NCI-H748 (cell line): ENCODE data around the gene PF4V1.

Experiments
- DNase-seq: peaks from one replicate; lab custom pipeline; 2025; ENCODE audit not compliant: unreplicated experiment; lab: John Stamatoyannopoulos, UW

Gene PF4V1

DNA sequence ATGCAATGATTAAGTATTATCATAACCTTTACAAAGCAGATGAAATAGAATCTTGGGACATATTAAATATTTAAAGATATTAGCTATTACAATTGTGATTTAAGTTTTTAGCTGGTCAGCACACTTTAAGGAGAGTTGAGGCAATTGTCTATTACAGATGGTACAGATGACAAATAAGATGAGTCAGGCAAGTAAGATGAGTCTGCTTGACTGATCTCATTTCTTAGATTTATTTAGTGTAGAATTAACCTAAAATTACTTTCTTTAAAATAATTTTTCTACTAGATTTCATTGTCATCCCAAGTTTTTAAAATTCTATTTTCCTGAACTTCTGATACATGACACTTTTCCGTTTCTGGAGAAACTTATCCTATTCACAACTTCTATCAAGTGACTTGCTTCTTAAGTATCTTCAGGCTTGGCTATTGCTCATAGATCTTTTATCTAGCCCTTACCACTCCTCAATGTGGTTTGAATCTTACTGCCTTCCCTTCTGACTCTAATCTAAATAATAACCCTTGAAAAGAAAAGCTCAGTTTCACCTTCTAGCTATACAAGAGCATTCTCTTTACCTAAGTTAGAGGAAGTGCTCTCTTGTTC, 49.0 kb downstream of the PF4V1 start:
- DNase-seq, result no peak

DNA sequence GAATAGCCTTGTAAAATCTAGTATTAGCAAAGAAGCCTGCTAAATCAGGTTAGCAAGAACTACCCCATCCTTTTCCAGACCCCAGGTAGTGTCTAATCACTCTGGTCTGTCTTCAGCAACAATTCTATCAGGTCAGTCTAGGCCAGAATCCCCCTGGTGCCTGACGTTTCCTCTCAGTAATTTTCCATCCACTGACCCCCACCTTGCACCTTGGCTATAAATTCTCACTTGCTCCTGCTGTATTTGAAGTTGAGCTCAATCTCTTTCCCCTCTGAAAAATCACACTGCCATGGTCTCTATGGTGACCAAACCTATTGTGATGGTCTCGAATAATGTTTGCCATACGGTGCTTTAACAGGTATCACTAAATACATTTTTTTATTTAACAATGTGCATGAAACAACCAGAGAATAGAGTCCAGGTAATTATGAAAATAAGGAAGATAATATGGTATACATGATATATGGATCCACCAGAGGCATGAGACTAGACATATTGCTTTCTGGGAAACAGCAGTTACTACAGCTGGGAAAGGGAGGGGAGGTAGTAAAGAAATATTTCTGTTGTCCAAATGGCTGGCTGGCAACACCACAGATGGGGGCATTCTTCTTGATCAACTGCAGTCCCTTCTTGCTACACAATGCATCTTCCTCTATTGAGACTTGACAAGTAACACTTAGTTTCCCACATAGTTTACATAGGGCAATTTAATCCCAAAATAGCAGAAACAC, 49.9 kb downstream of the PF4V1 start:
- no peak for DNase-seq
